Ovary (tissue), 9 donors: ENCODE results near the gene TSPAN6. TPM values are rescaled to one million over a fixed set of nuclear protein-coding genes. Genes with fewer than 3 reads are reported as not detected.

Source experiments
- DNase-seq, 5 donors: peaks; one replicate each; pipeline ENCODE4 v3.0.0-alpha.2; 2019 to 2020
- H3K27ac ChIP-seq, 2 donors: fragments of 200-600 bp; one replicate each; pipeline versions ENCODE4 v1.5.1 to v1.8.0; 2019 to 2022
- H3K27me3 ChIP-seq: fragments of 200-600 bp; one replicate; pipeline ENCODE4 v1.8.0; 2022
- H3K36me3 ChIP-seq: fragments of 200-600 bp; sonication (generic); one replicate; pipeline ENCODE4 v1.5.1; 2019
- H3K4me1 ChIP-seq: one replicate; pipeline ENCODE4 v1.8.1; 2013; ENCODE audit warnings: mild to moderate bottlenecking, moderate library complexity; ENCODE audit not compliant: insufficient read depth
- H3K4me3 ChIP-seq: fragments of 200-600 bp; sonication (generic); one replicate; pipeline ENCODE4 v1.5.1; 2017
- H3K9me3 ChIP-seq, 2 donors: fragments of 200-600 bp in 1 of 2; sonication (generic) in 1 of 2; one replicate each; pipeline versions ENCODE4 v1.5.1 to v1.8.1; 2013 to 2019; ENCODE audit warnings: mild to moderate bottlenecking in 1 of 2, moderate library complexity in 1 of 2
- CTCF ChIP-seq, 3 donors: fragments of 450-650 bp in 2 of 3; fragments of 200-600 bp in 1 of 3; IDR thresholded peaks; one replicate each; pipeline versions ENCODE4 v1.5.1 to v1.8.0; 2016 to 2022; ENCODE audit warnings: antibody characterized with exemption in 3 of 3, mild to moderate bottlenecking in 1 of 3
- EP300 ChIP-seq: sonication (generic); formaldehyde crosslinking; IDR thresholded peaks from one replicate; pipeline ENCODE4 v1.6.1; 2017; ENCODE audit warnings: antibody characterized with exemption
- POLR2A ChIP-seq: fragments of 450-650 bp; IDR thresholded peaks from one replicate; pipeline ENCODE4 v1.6.1; 2017; ENCODE audit warnings: antibody characterized with exemption, mild to moderate bottlenecking, moderate library complexity
- WGBS, 3 donors: extraction: QIAGEN DNeasy Blood & Tissue Kit in 1 of 3; methylation state at CpG; one replicate each; pipeline versions ENCODE4 v1.1.5 to v1.1.7; 2013 to 2017; 5-methylcytosine and 5-hydroxymethylcytosine counted together
- intact Hi-C, 4 donors: fragments of 100-400 bp; cut with DNase I; formaldehyde crosslinking; loops; one replicate each; pipeline versions ENCODE4 v1.11.0 to v1.15.1; 2022 to 2023
- polyA plus RNA-seq, 2 donors: library from polyadenylated mRNA; stranded (reverse); fragments of 200-250 nt in 1 of 2; fragments of 350-450 nt in 1 of 2; fragmentation: Illumina TruSeq in 1 of 2; extraction: RNeasy Lipid Tissue Mini Kit (QIAGEN cat#74804) in 1 of 2; gene quantifications; one replicate each; pipeline ENCODE4 v1.2.3, GENCODE V29; 2013 to 2014
- total RNA-seq, 7 donors: library from RNA; depleted of rRNA in 2 of 7; stranded (reverse); fragments of >200 nt in 2 of 7; fragmentation: NEBNext Ultra II Directional in 3 of 7; extraction: Animal tissue kit (Norgen Biotek cat#: 25700) in 3 of 7; gene quantifications; one replicate each; pipeline versions ENCODE4 v1.1.0 to v1.2.4, GENCODE V29; 2016 to 2023
- donor health status: DM: no; HTN: no; CAD: no; lungs with moderate emphysema.
- donor health status: DM: no; HTN: no; CAD: no.
- donor health status: Bipolar disorder and iron deficiency.
- donor health status: DM: yes; HTN: yes; CAD: no.
- donor health status: DM: no; HTN: no; CAD: no.
- donor health status: DM: yes; HTN: yes; CAD: no.

Gene TSPAN6
- total and polyA plus RNA-seq, 9 donors = 41.2 to 70.8 (median 54.6) TPM

- Histone ChIP-seq H3K36me3 (no peaks in the 10 kb centered on the region), H3K4me3 (no peak overlapping the region), H3K4me1 (no peaks in the 10 kb centered on the region), H3K27ac (no peak overlapping the region), H3K27me3 (no peaks in the 10 kb centered on the region), H3K9me3 (no peaks in the 10 kb centered on the region)
- intact Hi-C loops = loop anchor here in 1 of 4 donors (5.0 kb wide), 1 partner anchor 94 kb away; no protein-coding TSS in a partner anchor
- DNase-seq = no peak
- whole genome bisulfite sequencing, 3 donors = 85 to 88% (median 87%) methylated on average over 1 of the region's 1 CpG
- TF ChIP-seq EP300 (no peak), POLR2A (no peak), CTCF (IDR thresholded peaks at IDR 0.05) (no peak)
These were observed 29.9 kb downstream of the TSPAN6 start for GRCh38 chrX:100606753-100607152.

- Histone ChIP-seq H3K36me3 (no peaks in the 10 kb centered on the region), H3K9me3 (no peaks in the 10 kb centered on the region), H3K4me1 (no peaks in the 10 kb centered on the region), H3K27me3 (no peaks in the 10 kb centered on the region), H3K4me3 (no peak overlapping the region), H3K27ac (no peak overlapping the region)
- DNase-seq = no peak
- intact Hi-C loops = no loop called here
- TF ChIP-seq POLR2A (no peak), CTCF (IDR thresholded peaks at IDR 0.05) (no peak), EP300 (no peak)
- WGBS, 3 donors = 36 to 55% (median 55%) methylated on average over 1 of the region's 1 CpG
These were observed 35.8 kb downstream of the TSPAN6 start for GRCh38 chrX:100600758-100601157.

GRCh38 chrX:100600340-100600739, 36.3 kb downstream of the TSPAN6 start:
- Histone ChIP-seq H3K36me3 (no peaks in the 10 kb centered on the region), H3K4me1 (no peaks in the 10 kb centered on the region), H3K4me3 (no peak overlapping the region), H3K27ac (no peak overlapping the region), H3K9me3 (no peaks in the 10 kb centered on the region), H3K27me3 (no peaks in the 10 kb centered on the region)
- TF ChIP-seq POLR2A = no peak
- no peak for TF ChIP-seq EP300
- TF ChIP-seq CTCF (IDR thresholded peaks at IDR 0.05) = no peak
- DNase-seq = no peak
- intact Hi-C loops = no loop called here

- no peak overlapping the region for H3K27ac ChIP-seq
- no peak overlapping the region for H3K4me3 ChIP-seq
- intact Hi-C loops = no loop called here
- no peaks in the 10 kb centered on the region for H3K9me3 ChIP-seq
- H3K27me3 ChIP-seq = no peaks in the 10 kb centered on the region
- H3K36me3 ChIP-seq = no peaks in the 10 kb centered on the region
- DNase-seq = no peak
- H3K4me1 ChIP-seq = no peaks in the 10 kb centered on the region
- WGBS, 3 donors = 75 to 78% (median 77%) methylated on average over 9 of the region's 9 CpGs
- TF ChIP-seq EP300 = no peak
- TF ChIP-seq POLR2A = no peak
- TF ChIP-seq CTCF (IDR thresholded peaks at IDR 0.05) = no peak
These were observed 37.1 kb downstream of the TSPAN6 start for GRCh38 chrX:100599456-100599855.

GRCh38 chrX:100596601-100597000, 40.0 kb downstream of the TSPAN6 start:
- Histone ChIP-seq H3K27me3 (no peaks in the 10 kb centered on the region), H3K36me3 (no peaks in the 10 kb centered on the region), H3K9me3 (no peaks in the 10 kb centered on the region), H3K4me3 (no peak overlapping the region), H3K27ac (no peak overlapping the region), H3K4me1 (peaks cover 3% of the 10 kb centered on the region)
- 15 to 32% (median 19%) methylated on average over 2 of the region's 2 CpGs for WGBS, 3 donors
- intact Hi-C loops = no loop called here
- no peak for DNase-seq
- TF ChIP-seq CTCF (IDR thresholded peaks at IDR 0.05) = no peak
- no peak for TF ChIP-seq EP300
- TF ChIP-seq POLR2A = no peak
